Loucy (cell line): ENCODE data around the gene PDE4D.

Experiments used
- H2AFZ ChIP-seq: fragments of 200-600 bp; sonication (generic); 2 replicates; pipeline ENCODE4 v1.6.0; 2016; ENCODE audit warnings: antibody characterized with exemption, mild to moderate bottlenecking, low read length, moderate library complexity
- H3F3A ChIP-seq: fragments of 200-600 bp; 2 replicates; pipeline ENCODE4 v1.6.0; 2016; ENCODE audit warnings: antibody characterized with exemption, low read depth, mild to moderate bottlenecking
- H3K27me3 ChIP-seq: fragments of 200-600 bp; sonication (generic); 2 replicates; pipeline ENCODE4 v1.6.1; 2014; ENCODE audit warnings: low read length, mild to moderate bottlenecking; ENCODE audit not compliant: insufficient read depth, poor library complexity, severe bottlenecking
- H3K36me3 ChIP-seq: fragments of 200-600 bp; sonication (generic); 2 replicates; pipeline ENCODE4 v1.6.1; 2016; ENCODE audit warnings: low read length; ENCODE audit not compliant: insufficient read depth
- H3K4me1 ChIP-seq: fragments of 200-600 bp; sonication (generic); 2 replicates; pipeline ENCODE4 v1.5.1; 2014; ENCODE audit warnings: low read length, mild to moderate bottlenecking; ENCODE audit not compliant: insufficient read depth, poor library complexity, severe bottlenecking
- H3K4me2 ChIP-seq: fragments of 200-600 bp; sonication (generic); 2 replicates; pipeline ENCODE4 v1.6.0; 2014; ENCODE audit warnings: antibody characterized with exemption, low read length, low read depth, mild to moderate bottlenecking; ENCODE audit not compliant: poor library complexity, severe bottlenecking
- H3K4me3 ChIP-seq: fragments of 200-600 bp; sonication (generic); 2 replicates; pipeline ENCODE4 v1.5.1; 2014; ENCODE audit warnings: low read length, mild to moderate bottlenecking, mixed read lengths; ENCODE audit not compliant: poor library complexity, severe bottlenecking
- H3K79me2 ChIP-seq: fragments of 200-600 bp; sonication (generic); 2 replicates; pipeline ENCODE4 v1.6.1; 2014; ENCODE audit warnings: low read length; ENCODE audit not compliant: insufficient read depth
- H3K9ac ChIP-seq: fragments of 200-600 bp; sonication (generic); 2 replicates; pipeline ENCODE4 v1.6.0; 2014; ENCODE audit warnings: mild to moderate bottlenecking, low read depth, low read length, moderate library complexity; ENCODE audit not compliant: poor library complexity, severe bottlenecking
- H3K9me2 ChIP-seq: fragments of 200-600 bp; sonication (generic); replicated peaks from 2 replicates; pipeline ENCODE4 v1.6.1; 2016; ENCODE audit warnings: low read depth, low read length, mixed read lengths
- H3K9me3 ChIP-seq: fragments of 200-600 bp; sonication (generic); 2 replicates; pipeline ENCODE4 v1.6.1; 2014; ENCODE audit warnings: mild to moderate bottlenecking, antibody characterized with exemption, low read length, low read depth; ENCODE audit not compliant: insufficient read depth
- H4K20me1 ChIP-seq: fragments of 200-600 bp; sonication (generic); 2 replicates; pipeline ENCODE4 v1.6.0; 2014; ENCODE audit warnings: antibody characterized with exemption, low read length, mild to moderate bottlenecking; ENCODE audit not compliant: insufficient read depth, poor library complexity, severe bottlenecking
- EZH2phosphoT487 ChIP-seq: fragments of 200-600 bp; IDR thresholded peaks from 2 replicates; pipeline ENCODE4 v1.6.1; 2018; ENCODE audit warnings: antibody characterized with exemption, mild to moderate bottlenecking, moderate library complexity, borderline replicate concordance
- TF ChIP-seq, protein P1 (sequence below): fragments of 200-600 bp; sonication (generic); conservative IDR thresholded peaks from 2 replicates; pipeline ENCODE4 v1.5.1; 2014; ENCODE audit warnings: mild to moderate bottlenecking, antibody characterized with exemption, low read length

The PDE4D gene

DNA sequence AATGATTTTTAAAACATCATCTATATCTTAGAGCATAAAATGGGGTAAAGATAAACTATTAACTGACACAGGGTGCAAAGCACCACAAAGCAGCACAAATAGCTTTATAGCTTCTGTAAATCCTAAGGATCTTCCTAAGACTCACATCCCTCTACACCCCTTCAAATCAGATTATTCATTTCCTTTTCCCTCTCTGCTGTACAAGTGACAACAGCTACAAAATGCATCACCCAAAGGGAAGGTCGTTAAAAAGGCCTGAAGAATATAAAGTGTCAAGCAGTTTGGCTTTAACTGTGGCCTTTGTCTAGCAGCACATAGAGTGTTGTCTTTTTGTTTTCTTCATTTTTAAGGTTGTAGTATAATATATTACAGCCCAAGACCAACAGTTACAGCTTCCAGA lies 422.1 kb downstream of the PDE4D start:
- H3K4me3 ChIP-seq = no peak overlapping the region
- no peaks in the 10 kb centered on the region for H3K36me3 ChIP-seq
- H3K79me2 ChIP-seq = no peaks in the 10 kb centered on the region

DNA sequence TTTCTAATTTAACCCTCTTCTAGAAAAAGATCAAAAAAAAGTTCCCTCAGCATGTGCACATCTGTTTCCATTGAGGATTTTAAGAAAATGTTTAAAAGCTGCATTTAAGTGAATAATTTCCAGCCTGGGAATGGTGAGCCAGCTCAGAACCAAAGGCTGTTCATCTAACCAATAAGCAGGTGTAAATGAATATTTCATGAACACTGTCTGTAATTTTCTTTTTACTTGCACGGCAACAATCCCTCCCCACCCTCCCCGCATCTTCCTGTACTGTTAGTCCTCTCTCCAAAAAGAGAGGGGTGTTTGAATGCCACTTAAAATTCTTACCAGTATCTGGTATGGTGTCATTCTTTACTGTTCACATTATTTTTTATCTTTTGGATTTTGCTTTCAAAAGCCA lies 425.6 kb downstream of the PDE4D start:
- H3K4me2 ChIP-seq = no peak overlapping the region
- H4K20me1 ChIP-seq = no peaks in the 10 kb centered on the region
- no peaks in the 10 kb centered on the region for H3K9me3 ChIP-seq
- no peaks in the 10 kb centered on the region for H3K36me3 ChIP-seq
- no peak overlapping the region for H2AFZ ChIP-seq
- TF ChIP-seq EZH2phosphoT487 = no peak
- TF ChIP-seq, protein P1, sequence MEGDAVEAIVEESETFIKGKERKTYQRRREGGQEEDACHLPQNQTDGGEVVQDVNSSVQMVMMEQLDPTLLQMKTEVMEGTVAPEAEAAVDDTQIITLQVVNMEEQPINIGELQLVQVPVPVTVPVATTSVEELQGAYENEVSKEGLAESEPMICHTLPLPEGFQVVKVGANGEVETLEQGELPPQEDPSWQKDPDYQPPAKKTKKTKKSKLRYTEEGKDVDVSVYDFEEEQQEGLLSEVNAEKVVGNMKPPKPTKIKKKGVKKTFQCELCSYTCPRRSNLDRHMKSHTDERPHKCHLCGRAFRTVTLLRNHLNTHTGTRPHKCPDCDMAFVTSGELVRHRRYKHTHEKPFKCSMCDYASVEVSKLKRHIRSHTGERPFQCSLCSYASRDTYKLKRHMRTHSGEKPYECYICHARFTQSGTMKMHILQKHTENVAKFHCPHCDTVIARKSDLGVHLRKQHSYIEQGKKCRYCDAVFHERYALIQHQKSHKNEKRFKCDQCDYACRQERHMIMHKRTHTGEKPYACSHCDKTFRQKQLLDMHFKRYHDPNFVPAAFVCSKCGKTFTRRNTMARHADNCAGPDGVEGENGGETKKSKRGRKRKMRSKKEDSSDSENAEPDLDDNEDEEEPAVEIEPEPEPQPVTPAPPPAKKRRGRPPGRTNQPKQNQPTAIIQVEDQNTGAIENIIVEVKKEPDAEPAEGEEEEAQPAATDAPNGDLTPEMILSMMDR = no peak
- no peaks in the 10 kb centered on the region for H3K27me3 ChIP-seq
- H3K4me3 ChIP-seq = no peak overlapping the region
- H3K4me1 ChIP-seq = peaks cover 11% of the 10 kb centered on the region
- no peak overlapping the region for H3K9ac ChIP-seq
- no peaks in the 10 kb centered on the region for H3K9me2 ChIP-seq
- H3F3A ChIP-seq = no peaks in the 10 kb centered on the region
- H3K79me2 ChIP-seq = no peaks in the 10 kb centered on the region

More for the DNA sequence above, 422.1 kb downstream of the PDE4D start:
- H4K20me1 ChIP-seq = no peaks in the 10 kb centered on the region
- H3K9me2 ChIP-seq = no peaks in the 10 kb centered on the region
- H3K9ac ChIP-seq = no peak overlapping the region
- H3F3A ChIP-seq = no peaks in the 10 kb centered on the region
- no peaks in the 10 kb centered on the region for H3K27me3 ChIP-seq
- TF ChIP-seq EZH2phosphoT487 = no peak
- TF ChIP-seq, protein P1 = no peak
- H3K9me3 ChIP-seq = no peaks in the 10 kb centered on the region
- H3K4me2 ChIP-seq = no peak overlapping the region
- peaks cover 4% of the 10 kb centered on the region for H3K4me1 ChIP-seq
- H2AFZ ChIP-seq = no peak overlapping the region

DNA sequence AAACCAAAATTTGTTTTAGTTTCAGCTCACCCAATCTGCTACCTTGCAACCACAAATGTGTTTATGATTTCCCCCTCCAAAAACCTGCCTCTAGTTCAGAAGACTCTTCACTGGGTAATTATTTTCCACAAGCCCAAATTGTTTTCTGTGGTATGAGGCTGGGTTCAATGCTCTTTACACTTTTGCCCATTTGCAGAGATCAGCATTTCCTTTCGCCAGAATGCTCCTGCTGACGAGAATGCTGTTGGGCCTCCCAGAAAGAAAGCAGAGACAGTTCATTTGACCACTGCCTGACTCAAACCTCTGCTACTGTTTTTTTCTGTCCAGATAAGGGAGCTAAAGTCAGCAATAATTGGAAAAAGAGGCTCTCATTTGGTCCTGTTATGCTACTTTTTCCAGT lies 427.3 kb downstream of the PDE4D start:
- H2AFZ ChIP-seq = no peak overlapping the region
- no peak for TF ChIP-seq EZH2phosphoT487
- TF ChIP-seq, protein P1 = no peak

More for the DNA sequence above, 427.3 kb downstream of the PDE4D start:
- no peak overlapping the region for H3K4me3 ChIP-seq
- H3K36me3 ChIP-seq = no peaks in the 10 kb centered on the region
- H3K9me3 ChIP-seq = no peaks in the 10 kb centered on the region
- no peaks in the 10 kb centered on the region for H3K79me2 ChIP-seq
- no peak overlapping the region for H3K9ac ChIP-seq
- H3K27me3 ChIP-seq = no peaks in the 10 kb centered on the region
- H3K4me1 ChIP-seq = peaks cover 11% of the 10 kb centered on the region
- H4K20me1 ChIP-seq = no peaks in the 10 kb centered on the region
- no peaks in the 10 kb centered on the region for H3K9me2 ChIP-seq
- no peak overlapping the region for H3K4me2 ChIP-seq
- H3F3A ChIP-seq = no peaks in the 10 kb centered on the region
